GOT3 (cell line): ENCODE results near the gene CELF2.

ENCODE experiments used
- DNase-seq: peaks from one replicate; lab custom pipeline; 2025; ENCODE audit warnings: mixed read lengths; lab: John Stamatoyannopoulos, UW

CELF2 gene

DNA sequence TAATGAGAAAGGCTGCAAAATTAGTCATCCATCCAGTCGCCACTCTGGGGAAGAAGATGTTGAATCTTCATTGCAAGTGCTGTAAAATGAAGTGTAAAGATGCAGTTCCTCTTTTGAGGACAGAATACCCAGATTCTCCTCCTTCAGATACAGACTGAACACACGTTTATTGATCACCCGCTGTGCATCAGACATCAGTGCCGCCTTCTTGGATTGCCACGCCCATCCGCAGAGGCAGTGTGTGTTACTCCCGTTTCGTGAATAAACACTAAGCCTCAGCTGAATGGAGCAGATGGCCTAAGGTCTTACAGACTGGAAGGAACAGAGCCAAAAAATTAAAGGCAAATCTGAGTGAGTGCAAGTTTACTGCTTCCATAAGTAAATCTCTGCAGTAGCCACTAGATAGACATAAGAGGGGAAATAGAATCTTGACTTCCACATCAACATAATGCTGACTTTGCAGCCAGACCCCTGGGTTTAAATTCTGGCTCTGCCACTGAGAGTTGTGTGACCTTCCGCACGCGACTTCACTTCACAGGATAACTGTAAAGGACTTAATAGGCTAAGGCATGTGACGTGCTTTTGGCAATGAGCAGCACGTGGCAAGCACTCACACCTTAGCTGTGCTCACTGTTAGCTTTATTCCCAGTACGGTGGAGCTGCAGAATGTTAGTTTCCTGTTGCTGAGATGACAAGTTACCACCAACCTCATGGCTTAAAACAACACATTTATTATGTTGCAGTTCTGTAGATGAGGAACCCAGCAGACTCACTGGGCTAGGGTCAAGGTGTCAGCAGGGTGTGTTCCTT, 285.9 kb downstream of the CELF2 start:
- DNase-seq, result no peak

DNA sequence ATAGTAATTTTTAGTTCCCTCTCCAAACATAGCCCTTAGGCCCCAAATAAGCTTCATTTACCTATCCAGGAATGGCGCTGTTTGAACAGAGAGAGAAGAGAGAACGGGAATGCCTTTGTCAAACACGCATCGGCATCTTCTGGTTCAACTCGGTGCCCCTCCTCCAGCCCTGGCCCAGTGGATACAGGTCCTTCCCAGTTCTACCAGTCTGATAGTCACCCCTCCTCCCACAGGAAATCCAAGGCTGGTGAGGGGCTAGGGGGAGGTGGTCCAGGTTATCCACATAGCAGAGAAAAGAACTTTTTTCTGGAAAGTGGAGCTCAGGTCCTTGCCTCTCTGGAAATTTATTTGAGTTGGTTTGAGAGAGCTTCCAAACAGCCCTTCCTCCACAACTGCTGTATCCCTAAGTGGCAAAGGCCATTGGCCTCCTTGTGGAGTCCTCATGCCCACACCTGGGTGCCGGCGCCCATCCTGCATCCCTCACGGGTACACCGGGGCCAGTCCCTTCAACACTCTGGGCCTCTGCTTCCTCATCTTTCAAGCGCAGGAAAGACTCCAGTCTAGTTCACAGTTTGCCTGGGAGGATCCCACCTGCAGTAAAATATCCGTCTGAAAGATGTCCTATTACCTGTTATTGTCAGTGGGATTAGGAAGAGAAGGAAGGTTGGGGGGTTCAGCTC, 287.4 kb downstream of the CELF2 start:
- DNase-seq, result no peak

DNA sequence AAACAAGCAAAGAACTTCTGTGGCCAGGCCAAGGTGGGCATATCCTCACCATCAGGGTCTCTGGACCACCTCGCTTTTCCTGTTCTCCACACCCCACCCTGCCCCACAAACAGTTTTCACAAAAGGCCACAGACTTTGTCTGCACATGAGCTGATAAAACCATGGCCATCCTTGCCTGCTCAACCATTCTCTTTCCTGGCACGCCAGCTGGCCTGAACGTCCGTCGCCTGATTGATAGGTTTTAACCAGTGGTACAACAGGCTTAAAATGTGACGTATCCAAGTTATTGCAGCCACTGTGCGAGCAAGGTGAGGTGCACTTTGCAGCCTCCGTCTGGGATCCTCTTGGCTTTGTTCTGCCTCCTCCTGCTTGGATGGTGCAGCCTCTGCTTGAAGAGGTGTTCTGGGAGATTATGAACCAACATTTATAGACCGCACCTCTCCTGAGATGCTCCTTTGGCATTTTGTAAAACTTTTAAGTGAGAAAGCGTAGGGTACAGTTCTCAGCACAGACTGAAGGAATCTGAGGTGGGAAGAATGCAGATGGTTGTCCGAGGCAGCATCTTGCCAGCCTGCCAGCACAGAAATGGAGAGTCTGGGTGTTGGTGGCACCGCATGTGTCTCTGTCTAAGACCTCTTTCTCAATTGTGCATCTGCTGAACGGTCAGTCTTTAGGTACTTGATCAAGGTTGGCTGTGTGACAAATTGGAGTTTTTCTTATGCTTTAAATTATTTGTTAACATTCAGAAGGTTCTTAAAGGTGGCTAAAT, 288.3 kb downstream of the CELF2 start:
- no peak for DNase-seq

DNA sequence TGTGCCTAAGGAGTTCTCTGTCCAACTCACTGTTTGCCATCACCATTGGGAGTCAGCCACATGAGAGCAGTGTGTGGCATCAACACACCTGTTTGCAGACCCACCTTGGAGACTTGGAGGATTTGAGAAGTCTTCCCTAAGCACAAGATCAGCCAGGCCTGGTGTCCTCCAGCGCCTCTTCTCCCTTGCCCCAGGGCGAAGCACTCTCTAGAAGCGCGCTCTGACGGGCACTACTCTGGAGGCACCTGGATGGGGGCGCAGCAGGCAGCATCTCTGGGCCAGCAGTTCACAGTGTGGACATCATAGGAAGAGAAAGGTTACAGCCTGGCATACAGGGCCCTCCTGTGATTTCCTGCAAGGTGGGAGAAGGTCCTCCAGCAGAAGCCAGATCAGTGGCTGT, 289.3 kb downstream of the CELF2 start:
- DNase-seq, result no peak

- no peak for DNase-seq
Measured at GRCh38 chr10:11307937-11308336, 290.3 kb downstream of the CELF2 start.

- no peak for DNase-seq
Measured at GRCh38 chr10:11311027-11311426, 293.4 kb downstream of the CELF2 start.

GRCh38 chr10:11313463-11313862, 295.8 kb downstream of the CELF2 start:
- no peak for DNase-seq

DNA sequence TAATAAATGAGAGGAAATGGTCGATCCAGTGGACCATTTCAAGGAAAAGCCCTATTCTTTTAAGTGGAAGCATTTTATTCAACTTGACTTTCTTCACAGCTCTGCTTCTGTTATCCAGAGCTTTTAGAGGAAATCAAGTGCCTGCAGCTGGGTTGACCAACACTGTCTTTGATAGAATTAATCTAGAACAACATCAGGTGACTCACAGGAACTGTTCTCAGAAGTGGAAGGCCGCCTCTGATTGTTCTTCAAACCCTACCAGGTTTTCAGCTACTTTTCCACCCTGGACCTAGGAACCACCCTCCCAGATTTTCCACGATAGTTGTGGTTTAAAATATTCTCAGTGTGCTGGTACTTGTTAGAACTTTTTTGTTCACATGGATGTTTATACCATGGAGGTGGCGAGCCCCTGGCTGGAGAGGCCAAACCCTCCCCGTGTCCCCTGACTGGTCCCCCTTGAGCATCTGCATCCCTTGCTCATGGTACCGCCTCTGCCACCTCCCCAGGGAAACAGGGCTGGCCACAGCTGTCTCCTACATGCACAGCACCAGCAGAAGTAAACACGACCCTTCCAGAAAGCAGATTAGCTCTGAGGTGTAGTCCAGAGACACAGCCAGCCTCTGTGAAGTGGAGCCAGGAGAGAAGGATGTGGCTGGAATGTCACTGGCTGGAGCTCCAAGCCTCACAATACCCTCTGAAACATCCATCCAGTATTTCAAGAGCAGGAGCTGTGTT, 300.4 kb downstream of the CELF2 start:
- no peak for DNase-seq

- DNase-seq, result no peak
Measured at GRCh38 chr10:11318826-11319598, 301.3 kb downstream of the CELF2 start.

- no peak for DNase-seq
Measured at GRCh38 chr10:11319990-11320602, 302.4 kb downstream of the CELF2 start.

GRCh38 chr10:11320809-11321520, 303.3 kb downstream of the CELF2 start:
- no peak for DNase-seq

DNA sequence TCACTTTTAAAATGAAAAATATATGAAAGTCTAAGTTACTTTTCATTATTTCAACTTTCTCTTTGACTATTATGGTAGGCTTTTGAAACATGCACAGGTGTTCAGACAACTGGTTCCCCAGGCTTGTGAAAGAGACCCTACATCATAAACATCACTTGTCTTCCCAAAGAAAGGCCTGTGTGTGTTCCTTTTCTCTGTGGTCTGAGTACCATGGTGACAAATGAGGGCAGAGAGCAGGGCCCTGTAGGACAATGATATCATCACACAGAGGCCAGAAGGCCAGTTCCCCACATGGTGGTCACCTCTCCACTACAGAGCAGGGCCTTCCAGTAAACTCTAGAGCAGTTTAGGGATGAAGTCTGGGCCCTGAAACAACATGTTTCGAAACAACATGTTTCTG, 305.0 kb downstream of the CELF2 start:
- no peak for DNase-seq

DNA sequence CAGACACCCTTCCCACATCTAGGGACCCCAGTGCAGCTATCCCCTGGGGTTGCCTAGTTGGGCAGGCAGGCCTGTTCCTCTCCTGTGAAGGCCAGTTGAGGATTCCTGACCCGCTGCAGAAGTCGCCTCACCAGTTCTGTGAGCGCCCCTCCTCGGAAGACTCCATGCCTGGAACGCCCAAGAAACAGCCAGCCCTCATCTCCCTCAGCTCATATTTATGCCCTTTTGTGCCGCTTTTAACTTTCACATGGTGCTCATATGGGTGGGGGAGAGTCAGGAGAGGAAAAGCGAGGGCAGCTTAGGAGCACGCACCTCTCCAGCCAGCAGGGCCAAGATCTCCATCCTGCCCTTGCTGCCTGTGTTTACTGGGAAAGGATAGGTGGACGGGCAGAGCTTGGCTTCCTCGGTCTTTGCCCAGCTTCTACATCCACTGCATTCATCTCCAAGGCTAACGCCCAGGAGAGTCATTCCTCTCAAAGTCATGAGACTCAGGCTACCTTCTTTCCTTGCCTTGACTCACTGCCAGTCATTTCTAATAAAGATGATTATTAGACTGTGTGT, 307.2 kb downstream of the CELF2 start:
- no peak for DNase-seq

GRCh38 chr10:11325817-11326216, 308.1 kb downstream of the CELF2 start:
- no peak for DNase-seq

DNA sequence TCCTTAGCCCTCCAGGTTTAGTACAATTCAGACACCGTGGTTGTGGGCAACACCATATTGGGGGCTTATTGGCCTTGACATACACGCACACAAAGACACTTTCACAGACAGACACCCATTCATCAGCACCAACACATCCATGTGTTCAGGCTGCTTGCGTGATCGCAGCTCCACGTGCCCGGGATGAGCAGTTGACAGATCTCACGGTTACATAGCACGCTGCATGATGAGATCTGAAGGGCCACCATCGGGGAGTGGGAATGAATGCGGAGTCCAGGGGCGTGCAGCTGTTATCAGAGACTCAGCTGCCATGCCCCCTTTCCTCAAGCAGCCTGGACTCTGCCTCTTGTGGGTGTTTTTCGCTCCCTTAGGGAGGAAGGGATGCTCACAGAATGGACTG, 308.6 kb downstream of the CELF2 start:
- no peak for DNase-seq

DNA sequence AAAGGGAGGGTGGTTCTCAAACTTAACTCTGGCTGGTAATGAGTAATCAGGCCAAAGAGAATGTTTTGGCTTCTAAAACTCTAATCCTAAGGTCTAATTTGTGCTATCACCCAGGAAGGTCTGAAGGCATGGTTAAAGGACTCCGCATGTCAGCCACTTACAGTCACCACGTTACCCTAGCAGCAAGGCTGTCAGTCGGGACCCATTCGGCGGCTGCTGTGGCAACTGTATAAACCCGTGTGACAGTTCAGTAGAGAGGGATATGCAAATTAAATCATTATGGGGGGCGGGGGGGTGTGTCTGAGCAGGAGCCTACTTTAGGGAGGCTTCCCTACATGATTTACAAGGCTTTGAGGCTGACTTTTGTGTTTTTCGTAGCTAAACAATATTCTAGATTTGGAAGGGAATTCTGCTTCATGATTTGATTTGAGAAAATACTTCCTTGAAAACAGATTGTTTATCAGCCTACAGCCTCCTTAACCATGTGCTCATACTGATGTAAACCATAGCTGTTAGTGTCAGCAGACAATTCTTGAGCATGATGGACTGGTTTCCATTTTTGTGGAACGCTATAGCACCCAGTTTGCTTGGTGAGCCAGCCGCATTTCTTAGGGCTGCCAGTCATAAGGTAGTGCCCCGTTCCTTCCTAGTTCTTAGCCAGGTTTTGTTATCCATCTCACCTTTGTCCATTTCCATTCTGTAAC, 309.4 kb downstream of the CELF2 start:
- no peak for DNase-seq

GRCh38 chr10:11328264-11329061, 310.8 kb downstream of the CELF2 start:
- no peak for DNase-seq

DNA sequence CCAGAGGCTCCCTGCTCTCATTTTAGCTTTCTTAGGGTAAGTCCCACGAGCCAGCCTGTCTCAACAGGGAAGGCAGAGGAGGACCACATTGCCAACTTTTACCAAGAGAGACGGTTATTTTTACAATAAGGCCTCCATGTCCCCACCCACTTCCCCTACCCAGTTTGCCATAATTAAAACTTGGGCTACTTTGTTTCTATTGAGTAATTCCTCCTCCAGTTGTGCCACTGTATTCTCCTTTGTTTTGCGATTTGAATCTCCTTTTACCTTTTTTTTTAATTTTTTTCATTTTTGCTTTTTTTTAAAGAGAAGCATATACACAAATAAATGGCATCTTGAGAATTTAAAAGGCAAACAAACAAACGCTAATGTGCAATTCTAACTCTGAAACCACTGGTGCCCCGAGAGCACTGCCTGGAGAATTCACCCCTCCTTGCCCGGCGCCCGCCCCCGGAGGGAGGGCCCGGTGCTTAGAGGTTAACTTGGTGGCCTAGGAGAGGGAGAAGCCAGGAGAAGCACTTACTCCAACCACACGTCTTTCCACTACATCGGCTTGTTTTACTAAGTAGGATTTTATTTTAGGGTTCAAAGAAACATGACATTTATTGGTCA, 311.5 kb downstream of the CELF2 start:
- no peak for DNase-seq
